Inflammatory macrophage treated with lipopolysaccharide for 4 hours (primary cell): ENCODE measurements around the gene TAX1BP3.

ENCODE experiments used
- DNase-seq: peaks from one replicate; pipeline ENCODE4 v3.0.0-alpha.2; 2020

The TAX1BP3 gene

DNA sequence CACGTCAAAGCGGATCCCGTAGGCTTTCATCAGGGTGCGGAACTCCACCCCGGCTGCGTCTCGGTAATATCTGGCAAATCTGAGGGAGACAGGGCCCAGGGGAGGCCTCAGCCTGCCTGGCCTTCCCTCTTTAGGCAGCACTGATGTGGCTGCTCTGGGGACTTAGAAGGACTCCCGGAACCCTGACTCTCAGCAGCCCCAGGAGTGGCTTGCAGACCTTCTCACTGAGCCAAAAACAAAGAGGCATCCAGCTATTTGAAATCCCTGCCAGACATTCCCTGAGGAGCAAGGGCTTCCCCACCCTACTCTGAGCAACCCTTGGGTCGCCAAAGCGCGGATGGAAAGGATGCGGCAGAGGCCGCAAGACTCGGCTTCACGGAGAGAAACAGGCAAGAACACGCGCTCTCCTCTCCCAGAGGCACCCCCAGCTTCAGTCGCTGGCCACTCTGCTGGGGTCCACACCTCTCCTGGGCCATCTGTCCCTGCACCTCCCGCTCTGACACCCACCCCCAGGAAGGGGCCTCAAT lies 19.7 kb upstream of the TAX1BP3 start:
- DNase-seq: no peak

- no peak for DNase-seq
Observed at GRCh38 chr17:3685174-3685573, 16.8 kb upstream of the TAX1BP3 start.

- DNase-seq: peak; percentile 33
Observed at GRCh38 chr17:3683054-3683511, 14.7 kb upstream of the TAX1BP3 start.

DNA sequence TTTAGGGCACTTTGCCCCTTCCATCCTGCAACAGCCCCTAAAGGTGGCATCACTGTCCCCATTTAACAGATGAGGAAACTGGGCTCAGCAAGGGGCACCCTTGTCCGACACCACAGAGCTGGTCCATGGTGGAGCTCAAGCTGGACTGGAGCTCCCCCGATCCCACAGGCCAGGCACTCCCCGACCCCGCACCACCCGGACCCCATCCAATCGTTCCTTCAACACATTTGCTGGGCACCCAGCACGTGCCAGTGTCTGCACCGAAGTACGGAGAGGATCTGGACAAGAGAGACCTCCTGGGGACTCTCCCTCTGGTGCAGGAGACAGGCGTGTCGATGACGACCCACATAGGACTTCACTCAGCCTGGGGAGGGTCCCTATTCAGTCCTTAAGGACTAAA lies 13.7 kb upstream of the TAX1BP3 start:
- DNase-seq: no peak

- DNase-seq: no peak
Observed at GRCh38 chr17:3681565-3681964, 13.2 kb upstream of the TAX1BP3 start.

DNA sequence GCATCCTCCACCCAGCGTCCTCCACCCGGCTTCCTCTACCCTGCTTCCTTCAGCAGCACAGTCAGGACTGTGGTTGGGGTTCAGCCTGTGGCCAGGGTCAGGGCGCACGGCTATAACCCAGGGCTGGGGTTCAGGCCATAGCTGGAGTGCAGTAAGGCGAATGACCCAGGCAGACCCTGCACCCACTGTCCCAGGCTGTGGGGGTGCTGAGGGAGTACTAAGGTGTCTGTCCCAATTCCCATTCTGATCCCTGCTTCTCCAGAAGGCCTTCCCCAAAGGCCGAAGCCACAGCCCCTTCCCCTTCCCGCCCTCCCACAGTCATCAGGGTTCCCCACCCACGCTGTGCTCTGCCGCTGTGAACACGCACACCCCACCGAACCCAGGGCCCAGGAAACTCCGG lies 12.7 kb upstream of the TAX1BP3 start:
- DNase-seq: no peak

GRCh38 chr17:3679531-3680126 lies 11.3 kb upstream of the TAX1BP3 start:
- DNase-seq: no peak

DNA sequence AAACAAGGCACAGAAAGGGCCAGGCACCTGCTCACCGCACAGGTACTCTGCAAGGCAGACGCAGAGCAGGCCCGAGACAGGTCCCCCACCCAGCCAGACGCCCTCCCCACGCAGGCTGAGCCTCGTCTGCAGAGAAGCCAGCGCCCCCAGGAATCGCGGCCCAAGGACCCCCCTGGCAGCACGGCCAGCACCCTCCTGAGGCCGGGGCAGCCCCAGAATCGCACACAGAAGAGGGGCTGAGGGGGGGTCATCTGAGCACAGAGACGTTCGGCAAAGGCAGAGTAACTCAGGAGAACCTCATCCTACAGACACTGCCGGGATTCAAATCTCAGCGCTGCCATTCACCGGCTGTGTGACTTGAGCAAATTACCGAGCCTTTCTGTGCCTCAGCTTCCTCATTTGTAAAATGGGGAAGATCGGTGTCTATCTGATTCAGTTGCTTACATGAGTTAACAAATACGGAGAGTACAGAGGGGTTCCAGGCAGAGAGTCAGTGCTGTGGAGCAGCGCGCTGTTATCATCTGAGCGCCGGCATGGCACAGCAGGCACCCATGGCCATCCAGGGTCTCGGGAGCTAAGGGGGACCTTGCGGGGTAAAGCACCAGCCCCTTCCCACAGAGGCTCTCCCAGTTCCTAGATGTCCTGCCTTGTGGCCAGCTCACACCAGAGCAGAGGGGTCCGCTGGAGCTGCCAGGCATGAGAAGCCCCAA lies 10.6 kb upstream of the TAX1BP3 start:
- peak; percentile 54 for DNase-seq

DNA sequence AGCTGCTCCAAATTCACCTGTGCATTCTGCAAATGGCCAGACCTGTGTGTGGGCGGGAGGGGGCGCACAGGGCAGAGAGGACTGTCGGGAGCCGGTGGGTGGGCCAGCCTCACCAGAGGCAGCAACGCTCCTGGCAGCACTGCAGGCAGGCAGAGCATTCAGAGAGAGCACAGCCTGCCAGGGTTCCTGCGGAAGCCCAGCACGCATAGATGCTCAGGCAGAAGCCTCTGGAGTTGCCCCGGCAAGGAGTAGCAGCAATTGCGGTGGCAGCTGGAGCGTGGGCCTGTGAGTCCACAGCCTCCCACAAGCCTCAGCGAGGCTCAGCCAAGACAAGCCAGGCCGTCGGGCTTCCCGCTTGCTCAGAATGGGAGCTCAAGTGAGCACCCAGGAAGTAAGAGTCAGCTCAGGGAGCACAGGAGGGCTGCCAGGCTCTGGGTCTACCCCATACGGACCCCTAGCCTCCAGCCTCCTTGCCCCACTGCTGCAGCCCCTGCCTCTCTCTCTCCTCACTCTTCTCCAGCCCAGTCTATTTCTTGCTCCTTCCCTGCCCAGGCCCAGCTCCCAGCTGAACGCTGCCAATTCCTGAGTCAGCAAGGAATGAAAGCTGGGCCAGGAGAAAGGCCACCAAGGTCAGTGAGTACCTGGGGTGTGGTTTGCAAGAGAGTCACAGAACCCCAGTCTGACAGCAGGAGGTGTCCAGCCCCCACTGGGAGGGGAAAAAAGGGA lies 9.9 kb upstream of the TAX1BP3 start:
- DNase-seq: no peak

DNA sequence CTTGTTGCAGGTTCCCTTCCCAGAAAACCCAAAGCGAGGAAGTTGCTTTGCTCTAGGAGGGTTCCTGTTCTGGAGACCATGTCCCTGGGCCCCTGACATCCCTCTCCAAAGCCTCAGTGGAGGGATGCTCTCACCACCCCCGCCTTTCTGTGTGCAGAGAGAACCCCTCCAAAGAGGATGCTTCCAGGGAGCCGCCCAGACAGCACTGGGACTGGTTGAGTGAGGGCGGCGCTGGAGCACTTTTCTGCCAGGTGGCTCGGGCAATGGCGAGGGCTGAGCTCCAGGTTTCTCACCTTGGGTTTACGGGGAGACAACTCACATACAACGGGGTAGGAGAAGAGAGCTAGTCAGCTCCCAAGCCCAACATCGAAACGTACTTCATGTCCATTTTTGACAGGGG lies 7.5 kb upstream of the TAX1BP3 start:
- DNase-seq: no peak

GRCh38 chr17:3672571-3672970 lies 4.2 kb upstream of the TAX1BP3 start:
- no peak for DNase-seq

DNA sequence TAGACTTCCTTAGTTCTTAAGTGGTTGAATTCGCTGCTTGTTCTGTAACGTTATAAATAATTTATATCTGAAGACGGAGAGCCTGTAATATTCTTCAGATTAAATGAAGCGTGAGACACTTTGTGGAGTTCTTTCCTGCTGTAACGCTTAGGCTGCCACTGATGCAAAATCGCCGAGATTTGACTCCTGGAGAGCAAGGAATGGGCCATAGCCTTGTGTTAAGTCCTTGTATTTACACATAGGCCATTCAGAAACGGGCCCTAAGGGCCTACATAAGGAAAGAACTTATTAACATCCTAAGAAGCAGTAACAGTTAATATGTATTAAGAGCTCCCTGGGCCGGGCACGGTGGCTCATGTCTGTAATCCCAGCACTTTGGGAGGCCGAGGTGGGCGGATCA lies 1.2 kb upstream of the TAX1BP3 start:
- no peak for DNase-seq

- DNase-seq: no peak
Observed at GRCh38 chr17:3669085-3669347, 638 bp upstream of the TAX1BP3 start.

GRCh38 chr17:3667366-3668278 lies 756 bp downstream of the TAX1BP3 start:
- DNase-seq: peak; percentile 59

GRCh38 chr17:3666516-3666915 lies 1.9 kb downstream of the TAX1BP3 start:
- no peak for DNase-seq

GRCh38 chr17:3665834-3666233 lies 2.5 kb downstream of the TAX1BP3 start:
- DNase-seq: no peak

DNA sequence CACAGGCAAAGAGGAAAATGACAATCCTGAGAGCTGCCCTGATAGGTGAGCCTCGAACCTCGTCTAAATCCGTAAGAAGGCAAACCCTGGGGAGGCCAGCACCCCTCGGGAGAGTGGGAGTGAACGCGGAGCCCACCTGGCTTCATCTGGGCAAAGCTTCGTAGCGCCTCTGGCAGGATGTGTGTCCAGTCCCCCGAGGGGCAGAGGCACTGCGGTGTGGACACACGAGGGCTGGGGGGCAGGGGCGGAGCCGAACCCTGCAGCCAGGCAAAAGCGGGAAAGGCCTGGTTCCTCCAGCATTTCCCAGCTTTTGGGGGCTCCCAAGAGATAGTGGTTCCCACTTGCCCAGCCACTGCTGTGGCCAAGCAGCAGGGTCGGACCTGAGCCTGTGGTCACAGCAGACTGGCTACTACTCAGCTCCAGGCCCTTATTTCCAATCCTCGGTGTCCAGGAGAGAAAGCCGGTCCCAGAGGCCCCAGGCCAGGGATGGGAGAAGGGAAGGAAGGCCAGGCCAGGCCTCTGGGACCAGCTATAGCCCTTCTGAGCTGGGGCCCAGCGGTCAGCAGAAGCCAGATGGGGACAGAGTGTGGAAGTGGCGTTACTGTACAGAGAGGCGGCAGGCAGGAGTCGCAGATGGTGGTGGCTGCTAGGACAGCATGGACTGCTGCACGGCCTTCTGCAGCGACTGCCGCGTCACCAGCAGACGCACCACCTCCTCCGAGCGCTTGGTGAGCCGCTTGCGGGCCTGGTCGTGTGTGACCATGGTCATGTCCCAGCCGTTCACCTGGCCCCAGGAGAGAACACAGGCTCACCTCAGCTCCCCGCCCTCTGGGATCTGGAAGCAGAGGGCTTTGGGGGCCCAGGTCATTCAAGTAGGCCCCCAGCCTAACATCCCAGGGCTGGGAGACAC lies 5.0 kb downstream of the TAX1BP3 start:
- no peak for DNase-seq

GRCh38 chr17:3660311-3660891 lies 8.0 kb downstream of the TAX1BP3 start:
- DNase-seq: no peak

GRCh38 chr17:3659541-3660111 lies 8.8 kb downstream of the TAX1BP3 start:
- no peak for DNase-seq

DNA sequence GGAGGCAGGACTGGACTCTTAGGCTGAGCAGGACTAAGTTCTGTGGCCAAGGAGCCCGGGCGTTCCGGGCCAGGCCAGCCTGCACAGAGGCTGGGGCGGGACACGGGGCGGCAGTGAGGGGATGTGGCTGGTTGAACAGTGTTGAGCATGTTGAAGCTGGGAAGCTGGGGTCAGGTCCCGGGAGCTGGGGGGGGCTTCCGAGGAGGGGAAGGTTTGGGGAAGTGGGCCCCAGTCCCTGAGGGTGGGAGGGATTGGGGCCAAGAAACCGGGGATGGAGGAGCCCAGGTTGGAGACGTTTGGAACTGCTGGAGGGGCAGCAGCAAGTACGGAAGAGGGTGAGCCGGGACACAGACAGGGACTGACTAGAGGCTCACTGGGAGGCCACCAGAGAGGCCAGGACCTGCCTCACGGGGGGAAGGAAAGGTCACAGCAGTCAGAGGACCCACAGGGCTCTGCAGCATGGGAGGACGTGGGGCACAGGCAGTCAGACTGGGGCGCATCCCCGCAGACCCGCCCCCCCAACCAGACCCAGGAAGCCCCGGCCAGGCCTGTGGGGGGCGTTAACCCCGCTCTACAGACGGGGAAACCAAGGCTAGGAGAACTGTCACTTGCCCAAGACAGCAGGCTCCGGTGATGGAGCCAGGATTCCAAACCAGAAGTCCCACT lies 9.5 kb downstream of the TAX1BP3 start:
- no peak for DNase-seq
